IMR-90 (cell line): ENCODE measurements around the gene PCSK6.

Experiments
- BHLHE40 ChIP-seq: fragments of 150-350 bp; IDR thresholded peaks from 2 replicates; pipeline ENCODE4 v1.6.1; 2016; ENCODE audit warnings: mild to moderate bottlenecking, low read depth, low read length
- CEBPB ChIP-seq: IDR thresholded peaks from 2 replicates; pipeline ENCODE4 v1.6.1; 2012; ENCODE audit warnings: low read depth, low read length, improper control_type of control experiment
- CHD1 ChIP-seq: IDR thresholded peaks from 2 replicates; pipeline ENCODE4 v1.6.1; 2012; ENCODE audit warnings: low read depth, low read length, improper control_type of control experiment
- CTCF ChIP-seq: conservative IDR thresholded peaks from 2 replicates; pipeline ENCODE4 v1.5.1; 2012; ENCODE audit warnings: mild to moderate bottlenecking, low read depth, low read length, improper control_type of control experiment
- ELK1 ChIP-seq: fragments of 150-350 bp; IDR thresholded peaks from 2 replicates; pipeline ENCODE4 v1.6.1; 2016; ENCODE audit warnings: low read depth, mild to moderate bottlenecking, low read length, moderate library complexity, borderline replicate concordance
- MAZ ChIP-seq: IDR thresholded peaks from 2 replicates; pipeline ENCODE4 v1.6.1; 2012; ENCODE audit warnings: low read depth, mild to moderate bottlenecking, low read length, improper control_type of control experiment, moderate library complexity, borderline replicate concordance
- MXI1 ChIP-seq: IDR thresholded peaks from 2 replicates; pipeline ENCODE4 v1.6.1; 2012; ENCODE audit warnings: low read depth, mild to moderate bottlenecking, low read length, moderate library complexity, borderline replicate concordance
- POLR2A ChIP-seq: IDR thresholded peaks from 2 replicates; pipeline ENCODE4 v1.6.1; 2012; ENCODE audit warnings: mild to moderate bottlenecking, low read depth, low read length
- RAD21 ChIP-seq: IDR thresholded peaks from 2 replicates; pipeline ENCODE4 v1.6.1; 2012; ENCODE audit warnings: low read length, improper control_type of control experiment
- RCOR1 ChIP-seq: IDR thresholded peaks from 2 replicates; pipeline ENCODE4 v1.6.1; 2012; ENCODE audit warnings: mild to moderate bottlenecking, low read length, improper control_type of control experiment; ENCODE audit not compliant: insufficient replicate concordance
- RFX5 ChIP-seq: IDR thresholded peaks from 2 replicates; pipeline ENCODE4 v1.8.0; 2012; ENCODE audit warnings: low read depth, mild to moderate bottlenecking, low read length, moderate library complexity
- SMC3 ChIP-seq: fragments of 150-350 bp; IDR thresholded peaks from 2 replicates; pipeline ENCODE4 v1.6.1; 2016; ENCODE audit warnings: low read depth, mild to moderate bottlenecking, antibody characterized with exemption, low read length, moderate library complexity
- USF2 ChIP-seq: fragments of 150-350 bp; IDR thresholded peaks from 2 replicates; pipeline ENCODE4 v1.6.1; 2017; ENCODE audit warnings: mild to moderate bottlenecking, antibody characterized with exemption, low read length, low read depth

GRCh38 chr15:101532865-101533264, 43.4 kb upstream of the PCSK6 start:
- no peak for TF ChIP-seq MAZ
- no peak for TF ChIP-seq CHD1
- TF ChIP-seq CTCF: no peak
- no peak for TF ChIP-seq RAD21
- no peak for TF ChIP-seq POLR2A
- no peak for TF ChIP-seq SMC3
- TF ChIP-seq MXI1: no peak
- no peak for TF ChIP-seq USF2
- TF ChIP-seq ELK1: no peak
- TF ChIP-seq CEBPB: no peak
- no peak for TF ChIP-seq RCOR1
- no peak for TF ChIP-seq RFX5
- TF ChIP-seq BHLHE40: no peak
